OCI-LY7 (cell line): ENCODE measurements around the gene PTPRM.

Source experiments
- EZH2phosphoT487 ChIP-seq: fragments of 200-600 bp; sonication (generic); IDR thresholded peaks from 2 replicates; pipeline ENCODE4 v1.6.1; 2018; ENCODE audit warnings: low read depth, borderline replicate concordance, mild to moderate bottlenecking, mixed run types, antibody characterized with exemption, low read length, moderate library complexity, mixed read lengths
- TF ChIP-seq, protein P1 (sequence below): fragments of 200-600 bp; sonication (generic); conservative IDR thresholded peaks from 2 replicates; pipeline ENCODE4 v1.5.1; 2014; ENCODE audit warnings: mild to moderate bottlenecking, antibody characterized with exemption, low read length, moderate library complexity, mixed read lengths

DNA sequence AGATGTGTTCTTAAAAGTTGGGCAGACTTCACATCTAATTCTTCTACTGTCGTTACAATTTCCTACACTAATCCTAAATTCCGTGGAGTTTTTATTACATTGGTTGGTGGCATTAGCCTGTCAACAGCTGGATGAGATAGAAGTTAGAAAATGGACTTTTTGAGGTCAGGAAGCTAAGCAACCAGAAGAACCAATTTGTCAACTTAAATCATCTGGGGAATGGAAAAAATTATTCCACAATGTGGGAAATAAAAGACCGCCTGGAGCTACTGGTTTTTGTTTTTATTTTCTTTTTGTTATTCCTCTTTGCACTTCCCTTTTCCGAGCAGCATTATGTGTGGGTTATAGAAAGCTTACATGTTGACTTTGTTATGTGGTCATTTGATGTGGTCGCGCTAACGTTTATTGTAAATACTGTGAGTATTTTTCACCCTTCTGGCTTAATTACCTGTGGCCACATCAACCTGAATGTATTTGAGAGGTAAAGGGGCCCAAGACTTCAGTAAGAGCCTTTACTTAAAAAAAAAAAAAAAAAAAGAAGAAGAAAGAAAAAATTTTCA is 75.3 kb downstream of the PTPRM start:
- TF ChIP-seq, protein P1, sequence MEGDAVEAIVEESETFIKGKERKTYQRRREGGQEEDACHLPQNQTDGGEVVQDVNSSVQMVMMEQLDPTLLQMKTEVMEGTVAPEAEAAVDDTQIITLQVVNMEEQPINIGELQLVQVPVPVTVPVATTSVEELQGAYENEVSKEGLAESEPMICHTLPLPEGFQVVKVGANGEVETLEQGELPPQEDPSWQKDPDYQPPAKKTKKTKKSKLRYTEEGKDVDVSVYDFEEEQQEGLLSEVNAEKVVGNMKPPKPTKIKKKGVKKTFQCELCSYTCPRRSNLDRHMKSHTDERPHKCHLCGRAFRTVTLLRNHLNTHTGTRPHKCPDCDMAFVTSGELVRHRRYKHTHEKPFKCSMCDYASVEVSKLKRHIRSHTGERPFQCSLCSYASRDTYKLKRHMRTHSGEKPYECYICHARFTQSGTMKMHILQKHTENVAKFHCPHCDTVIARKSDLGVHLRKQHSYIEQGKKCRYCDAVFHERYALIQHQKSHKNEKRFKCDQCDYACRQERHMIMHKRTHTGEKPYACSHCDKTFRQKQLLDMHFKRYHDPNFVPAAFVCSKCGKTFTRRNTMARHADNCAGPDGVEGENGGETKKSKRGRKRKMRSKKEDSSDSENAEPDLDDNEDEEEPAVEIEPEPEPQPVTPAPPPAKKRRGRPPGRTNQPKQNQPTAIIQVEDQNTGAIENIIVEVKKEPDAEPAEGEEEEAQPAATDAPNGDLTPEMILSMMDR = no peak
- TF ChIP-seq EZH2phosphoT487 = no peak
